Activated CD4-positive, CD25-positive, alpha-beta regulatory T cell treated with anti-CD3 and anti-CD28 coated beads, Interleukin-2, amount 50 U/mL, for 24 hours (primary cell): Measurements from ENCODE around the gene KNSTRN.
A peak's percentile ranks its signal among the peaks of the same experiment; 100 is the strongest.

Experiments used
- ATAC-seq, 2 donors: fragments of 150-1000 bp; cut with Tn5 transposase; one replicate each; pipeline ENCODE4 v1.10.0; 2021; ENCODE audit warnings: mild to moderate bottlenecking in 1 of 2, moderate library complexity in 1 of 2

KNSTRN gene

GRCh38 chr15:40405501-40406381, 23.2 kb downstream of the KNSTRN start, which contains the start of gene IVD:
Gene IVD, plus strand, starts transcription at chr15:40405795. Its CDS starts 33 bp downstream, at chr15:40405828.
- peak; percentile 99 for ATAC-seq

- ATAC-seq: no peak
Observed at GRCh38 chr15:40407330-40407990, 24.9 kb downstream of the KNSTRN start.

GRCh38 chr15:40409366-40409765, 26.8 kb downstream of the KNSTRN start:
- no peak for ATAC-seq

GRCh38 chr15:40410476-40410875, 28.0 kb downstream of the KNSTRN start:
- ATAC-seq: no peak

GRCh38 chr15:40412095-40412759, 29.7 kb downstream of the KNSTRN start:
- ATAC-seq: no peak

- no peak for ATAC-seq
Observed at GRCh38 chr15:40413036-40413435, 30.5 kb downstream of the KNSTRN start.

- ATAC-seq: no peak
Observed at GRCh38 chr15:40414816-40415215, 32.3 kb downstream of the KNSTRN start.

GRCh38 chr15:40415226-40415625, 32.7 kb downstream of the KNSTRN start:
- ATAC-seq: no peak

GRCh38 chr15:40416056-40416455, 33.5 kb downstream of the KNSTRN start:
- no peak for ATAC-seq

- ATAC-seq: no peak
Observed at GRCh38 chr15:40418126-40418525, 35.6 kb downstream of the KNSTRN start.

- no peak for ATAC-seq
Observed at GRCh38 chr15:40420071-40420713, 37.7 kb downstream of the KNSTRN start.

GRCh38 chr15:40420793-40421192, 38.3 kb downstream of the KNSTRN start:
- ATAC-seq: no peak

- peak; percentile 93 to 97 for ATAC-seq
Observed at GRCh38 chr15:40421246-40422157, 39.0 kb downstream of the KNSTRN start.

- ATAC-seq: no peak
Observed at GRCh38 chr15:40424483-40425115, 42.1 kb downstream of the KNSTRN start.

- no peak for ATAC-seq
Observed at GRCh38 chr15:40425681-40426080, 43.2 kb downstream of the KNSTRN start.

GRCh38 chr15:40427188-40427587, 44.7 kb downstream of the KNSTRN start:
- no peak for ATAC-seq

GRCh38 chr15:40428185-40428584, 45.7 kb downstream of the KNSTRN start:
- no peak for ATAC-seq

GRCh38 chr15:40429068-40429710, 46.7 kb downstream of the KNSTRN start:
- ATAC-seq: no peak

- no peak for ATAC-seq
Observed at GRCh38 chr15:40430271-40430805, 47.8 kb downstream of the KNSTRN start.

GRCh38 chr15:40435023-40435709, 52.6 kb downstream of the KNSTRN start:
- ATAC-seq: no peak
